Panc1 (cell line): ENCODE measurements around the gene DMBT1. TPM values are rescaled to one million over a fixed set of nuclear protein-coding genes. Genes with fewer than 3 reads are reported as not detected.

ENCODE experiments used
- ATAC-seq: fragments of 200-7000 bp; cut with Tn5 transposase; 2 replicates; pipeline ENCODE4 v1.9.1; 2020; ENCODE audit warnings: mild to moderate bottlenecking, moderate library complexity
- BruUV-seq: library from RNA; stranded (reverse); fragments of 400-500 nt; replicated peaks from 2 replicates; lab custom pipeline; 2021; lab: Mats Ljungman, UMichigan
- CTCF ChIA-PET: fragments of 300-600 bp; sonication (Branson Sonifier 250); formaldehyde crosslinking; loops from one replicate; lab custom pipeline; 2022; ENCODE audit warnings: antibody characterized with exemption; lab: Charles Lee
- POLR2A ChIA-PET: fragments of 300-600 bp; sonication (Branson Sonifier 250); formaldehyde crosslinking; loops from one replicate; lab custom pipeline; 2022; ENCODE audit warnings: antibody characterized with exemption; lab: Charles Lee
- DNase-seq: peaks from one replicate; pipeline ENCODE4 v3.0.0-alpha.2; 2010; ENCODE audit warnings: low read depth, low spot score
- H3K27ac ChIP-seq: 2 replicates; pipeline ENCODE4 v1.5.1; 2011; ENCODE audit warnings: mild to moderate bottlenecking, low read length, inconsistent platforms
- H3K27me3 ChIP-seq: fragments of 200-500 bp; sonication (Bioruptor generic); 2 replicates; pipeline ENCODE4 v1.6.0; 2014; ENCODE audit warnings: low read length, inconsistent platforms; ENCODE audit not compliant: control insufficient read depth, insufficient read depth
- H3K36me3 ChIP-seq: fragments of 200-500 bp; sonication (Bioruptor generic); 2 replicates; pipeline ENCODE4 v1.5.1; 2014; ENCODE audit warnings: inconsistent platforms, mild to moderate bottlenecking, low read length, moderate library complexity; ENCODE audit not compliant: control insufficient read depth, insufficient read depth
- H3K4me1 ChIP-seq: 2 replicates; pipeline ENCODE4 v1.5.1; 2011; ENCODE audit warnings: inconsistent platforms, mild to moderate bottlenecking, low read length, moderate library complexity; ENCODE audit not compliant: control insufficient read depth, insufficient read depth
- H3K4me3 ChIP-seq, 2 experiments: 2 replicates each; pipeline ENCODE4 v1.5.1; 2011 to 2012; ENCODE audit warnings: low read depth in 2 of 2, low read length in 2 of 2, mild to moderate bottlenecking in 2 of 2, inconsistent platforms in 1 of 2, moderate library complexity in 1 of 2
- H3K9me3 ChIP-seq: fragments of 200-500 bp; sonication (Bioruptor generic); 2 replicates; pipeline ENCODE4 v1.5.1; 2014; ENCODE audit warnings: low read depth, mild to moderate bottlenecking, inconsistent platforms, low read length, moderate library complexity; ENCODE audit not compliant: control insufficient read depth, insufficient read depth
- CTCF ChIP-seq: fragments of 450-650 bp; IDR thresholded peaks from 2 replicates; pipeline ENCODE4 v1.5.1; 2017; ENCODE audit warnings: mild to moderate bottlenecking
- POLR2AphosphoS5 ChIP-seq: IDR thresholded peaks from 2 replicates; pipeline ENCODE4 v1.6.1; 2012; ENCODE audit warnings: mild to moderate bottlenecking, low read depth, low read length, moderate library complexity
- REST ChIP-seq, 2 experiments: IDR thresholded peaks; 2 replicates each; pipeline ENCODE4 v1.6.1; 2011 to 2012; ENCODE audit warnings: low read depth in 2 of 2, control low read depth in 1 of 2, low read length in 1 of 2, mild to moderate bottlenecking in 1 of 2, moderate library complexity in 1 of 2; ENCODE audit not compliant: insufficient read depth in 1 of 2
- SIN3A ChIP-seq: IDR thresholded peaks from 2 replicates; pipeline ENCODE4 v1.6.1; 2012; ENCODE audit warnings: low read depth, mild to moderate bottlenecking, low read length, moderate library complexity, borderline replicate concordance; ENCODE audit not compliant: insufficient read depth
- TCF7L2 ChIP-seq: IDR thresholded peaks from 2 replicates; pipeline ENCODE4 v1.6.1; 2011; ENCODE audit warnings: mild to moderate bottlenecking, low read depth, low read length, inconsistent platforms
- in situ Hi-C: cut with HindIII; loops from 2 replicates; pipeline ENCODE4 v1.10.0; 2016; ENCODE audit warnings: low sequenced_read_pairs, low pct_unique_long_range_greater_than_20kb
- intact Hi-C: fragments of 100-400 bp; cut with micrococcal nuclease; formaldehyde crosslinking; loops from one replicate; pipeline ENCODE4 v1.10.0; 2022; ENCODE audit not compliant: unreplicated experiment
- total RNA-seq: library from RNA; stranded (reverse); gene quantifications from one replicate; pipeline ENCODE4 v1.2.1, GENCODE V29; 2021; ENCODE audit not compliant: unreplicated experiment

DMBT1 gene
- total RNA-seq, 1 experiment from 2014 or later: 0.05 TPM

GRCh38 chr10:122550983-122551382 is 9.6 kb upstream of the DMBT1 start:
- Histone ChIP-seq H3K9me3 (no peaks in the 10 kb centered on the region), H3K27me3 (0 out of 2 replicates have a peak, but pooled peaks cover 7% of the 10 kb centered on the region), H3K27ac (no peak overlapping the region), H3K36me3 (no peaks in the 10 kb centered on the region), H3K4me3 (no peak overlapping the region), H3K4me1 (no peaks in the 10 kb centered on the region)
- intact Hi-C loops (no loop called here), in situ Hi-C loops (no loop called here)
- ChIA-PET POLR2A (no interaction called here), CTCF (no interaction called here)
- no TSS peak for BruUV-seq
- ATAC-seq (no peak), DNase-seq (no peak)
- TF ChIP-seq CTCF (no peak), TCF7L2 (no peak), SIN3A (no peak), POLR2AphosphoS5 (no peak), REST (IDR thresholded peaks at IDR 0.05; ENCODE audit: insufficient read depth in 1 of 2, low read depth in 2 of 2, low read length in 1 of 2) (no peak)

GRCh38 chr10:122551450-122551849 is 9.1 kb upstream of the DMBT1 start:
- in situ Hi-C loops (no loop called here), intact Hi-C loops (no loop called here)
- Histone ChIP-seq H3K27me3 (0 out of 2 replicates have a peak, but pooled peaks cover 7% of the 10 kb centered on the region), H3K4me1 (no peaks in the 10 kb centered on the region), H3K27ac (no peak overlapping the region), H3K9me3 (no peaks in the 10 kb centered on the region), H3K36me3 (no peaks in the 10 kb centered on the region), H3K4me3 (no peak overlapping the region)
- BruUV-seq: no TSS peak
- ChIA-PET POLR2A (no interaction called here), CTCF (no interaction called here)
- DNase-seq (no peak), ATAC-seq (0 out of 2 replicates have a peak, but pooled peaks have one; percentile 48)
- TF ChIP-seq REST (IDR thresholded peaks at IDR 0.05; ENCODE audit: insufficient read depth in 1 of 2, low read depth in 2 of 2, low read length in 1 of 2) (no peak), CTCF (no peak), SIN3A (no peak), POLR2AphosphoS5 (no peak), TCF7L2 (no peak)
